Vagina (tissue), 2 donors: ENCODE data around the gene HMGCS2. TPM values are rescaled to one million over a fixed set of nuclear protein-coding genes. Genes with fewer than 3 reads are reported as not detected.
"Not testable (repeated sequence)": the region's sequence is repeated elsewhere in the genome, so short reads cannot be mapped to it uniquely, and the experiment has no call there.

Source experiments
- DNase-seq, 2 donors: peaks; one replicate each; pipeline ENCODE4 v3.0.0-alpha.2; 2017; ENCODE audit errors: extremely low spot score in 2 of 2
- H3K27ac ChIP-seq: fragments of 200-600 bp; sonication (generic); one replicate; pipeline ENCODE4 v1.5.1; 2019
- H3K27me3 ChIP-seq: fragments of 200-600 bp; sonication (generic); one replicate; pipeline ENCODE4 v1.5.1; 2019
- H3K36me3 ChIP-seq, 2 donors: fragments of 200-600 bp; sonication (generic); one replicate each; pipeline ENCODE4 v1.5.1; 2017 to 2019
- H3K4me1 ChIP-seq: fragments of 200-600 bp; sonication (generic); one replicate; pipeline ENCODE4 v1.5.1; 2019
- H3K4me3 ChIP-seq, 2 donors: fragments of 200-600 bp; sonication (generic); 1 replicate in 1 of 2; 2 replicates in 1 of 2; pipeline ENCODE4 v1.5.1; 2016 to 2019
- H3K9me3 ChIP-seq: fragments of 200-600 bp; sonication (generic); one replicate; pipeline ENCODE4 v1.5.1; 2019
- POLR2A ChIP-seq, 2 donors: fragments of 450-650 bp; IDR thresholded peaks; one replicate each; pipeline ENCODE4 v1.6.1; 2017; ENCODE audit warnings: antibody characterized with exemption in 2 of 2, mild to moderate bottlenecking in 2 of 2, moderate library complexity in 2 of 2
- POLR2AphosphoS5 ChIP-seq, 2 donors: sonication (generic); formaldehyde crosslinking; IDR thresholded peaks; one replicate each; pipeline ENCODE4 v1.9.0; 2017; ENCODE audit warnings: antibody characterized with exemption in 2 of 2, mild to moderate bottlenecking in 2 of 2, low read depth in 1 of 2; ENCODE audit not compliant: insufficient read depth in 1 of 2
- intact Hi-C: fragments of 100-400 bp; cut with DNase I; formaldehyde crosslinking; loops from one replicate; pipeline ENCODE4 v1.15.1; 2023
- total RNA-seq: library from RNA; depleted of rRNA; stranded (reverse); fragments of >200 nt; gene quantifications from one replicate; pipeline ENCODE4 v1.2.3, GENCODE V29; 2016
- TF ChIP-seq, protein P1 (sequence below), 3 experiments: fragments of 450-650 bp in 2 of 3; fragments of 200-600 bp in 1 of 3; sonication (generic) in 1 of 3; IDR thresholded peaks; one replicate each; pipeline ENCODE4 v1.5.1; 2017 to 2019; ENCODE audit warnings: antibody characterized with exemption in 3 of 3, mild to moderate bottlenecking in 2 of 3, moderate library complexity in 2 of 3

The HMGCS2 gene
- total RNA-seq, 1 donor from 2014 or later, result 22.8 TPM

DNA sequence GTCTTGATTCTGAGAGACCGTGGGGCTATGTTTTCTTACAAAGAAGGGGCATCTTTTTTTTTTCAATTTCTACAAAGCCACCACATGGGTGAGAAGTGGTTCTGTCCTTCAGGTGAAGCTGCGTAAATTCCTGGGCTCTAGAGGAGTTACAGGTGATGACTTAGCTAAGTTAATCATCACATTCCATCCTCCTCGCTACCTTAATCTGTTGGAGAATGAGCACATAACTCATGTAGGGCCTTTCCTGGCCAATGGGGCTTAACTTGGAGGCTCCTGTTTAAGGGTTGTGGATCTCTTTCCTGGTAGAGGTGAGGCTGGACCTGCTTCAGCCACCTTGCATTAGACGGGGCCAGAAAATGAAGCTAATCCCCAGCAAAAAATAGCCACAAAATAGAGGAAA is 22.7 kb upstream of the HMGCS2 start:
- peak; percentile 25 to 52 for DNase-seq
- no peaks in the 10 kb centered on the region for H3K27me3 ChIP-seq
- no peaks in the 10 kb centered on the region for H3K9me3 ChIP-seq
- no peaks in the 10 kb centered on the region for H3K36me3 ChIP-seq
- no peak overlapping the region for H3K27ac ChIP-seq
- intact Hi-C loops, result no loop called here
- TF ChIP-seq, protein P1, sequence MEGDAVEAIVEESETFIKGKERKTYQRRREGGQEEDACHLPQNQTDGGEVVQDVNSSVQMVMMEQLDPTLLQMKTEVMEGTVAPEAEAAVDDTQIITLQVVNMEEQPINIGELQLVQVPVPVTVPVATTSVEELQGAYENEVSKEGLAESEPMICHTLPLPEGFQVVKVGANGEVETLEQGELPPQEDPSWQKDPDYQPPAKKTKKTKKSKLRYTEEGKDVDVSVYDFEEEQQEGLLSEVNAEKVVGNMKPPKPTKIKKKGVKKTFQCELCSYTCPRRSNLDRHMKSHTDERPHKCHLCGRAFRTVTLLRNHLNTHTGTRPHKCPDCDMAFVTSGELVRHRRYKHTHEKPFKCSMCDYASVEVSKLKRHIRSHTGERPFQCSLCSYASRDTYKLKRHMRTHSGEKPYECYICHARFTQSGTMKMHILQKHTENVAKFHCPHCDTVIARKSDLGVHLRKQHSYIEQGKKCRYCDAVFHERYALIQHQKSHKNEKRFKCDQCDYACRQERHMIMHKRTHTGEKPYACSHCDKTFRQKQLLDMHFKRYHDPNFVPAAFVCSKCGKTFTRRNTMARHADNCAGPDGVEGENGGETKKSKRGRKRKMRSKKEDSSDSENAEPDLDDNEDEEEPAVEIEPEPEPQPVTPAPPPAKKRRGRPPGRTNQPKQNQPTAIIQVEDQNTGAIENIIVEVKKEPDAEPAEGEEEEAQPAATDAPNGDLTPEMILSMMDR (IDR thresholded peaks at IDR 0.05), result no peak
- TF ChIP-seq POLR2A (IDR thresholded peaks at IDR 0.05) (no peak), POLR2AphosphoS5 (IDR thresholded peaks at IDR 0.05; ENCODE audit: insufficient read depth in 1 of 2, low read depth in 1 of 2) (no peak)
- no peak overlapping the region for H3K4me3 ChIP-seq
- H3K4me1 ChIP-seq, result peaks cover 3% of the 10 kb centered on the region

DNA sequence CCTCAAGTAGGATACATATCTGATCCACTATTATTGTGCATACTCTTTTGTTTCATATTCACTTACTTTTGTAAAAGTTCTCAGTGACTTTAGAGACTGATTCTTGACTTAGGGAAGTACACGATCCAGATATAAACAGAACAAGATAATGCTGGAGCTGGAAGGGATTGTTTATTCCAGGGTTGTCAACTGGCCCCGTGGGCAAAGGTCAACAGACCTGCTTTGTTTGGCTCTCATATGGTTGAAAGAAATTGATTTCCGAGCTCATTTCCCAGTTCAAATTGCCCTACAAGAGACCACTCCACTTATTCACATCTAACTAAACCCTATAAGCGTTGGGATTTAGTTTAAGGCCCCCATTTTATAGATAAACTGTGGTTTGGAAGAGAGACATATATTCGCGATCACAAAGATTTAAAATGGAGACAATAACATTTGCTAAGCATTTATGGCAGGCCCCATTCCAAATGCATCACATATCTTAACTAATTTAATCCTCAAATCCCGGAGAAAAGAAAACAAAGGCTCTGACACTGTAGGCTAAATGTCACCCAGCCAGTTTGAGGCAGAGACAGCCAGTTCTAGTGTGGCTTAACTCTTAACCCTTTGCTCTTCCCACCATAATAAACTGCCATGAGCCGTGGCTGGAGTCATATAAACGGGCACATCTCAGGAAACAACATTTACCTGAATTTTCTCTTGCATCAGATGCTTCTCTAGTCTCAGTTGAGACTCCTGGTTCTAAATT is 21.9 kb upstream of the HMGCS2 start:
- no peaks in the 10 kb centered on the region for H3K9me3 ChIP-seq
- H3K36me3 ChIP-seq, result no peaks in the 10 kb centered on the region
- intact Hi-C loops, result no loop called here
- TF ChIP-seq POLR2A (IDR thresholded peaks at IDR 0.05) (no peak), POLR2AphosphoS5 (IDR thresholded peaks at IDR 0.05; ENCODE audit: insufficient read depth in 1 of 2, low read depth in 1 of 2) (no peak)
- TF ChIP-seq, protein P1 (IDR thresholded peaks at IDR 0.05), result no peak
- H3K4me1 ChIP-seq, result peaks cover 3% of the 10 kb centered on the region
- no peak overlapping the region for H3K27ac ChIP-seq
- no peak overlapping the region for H3K4me3 ChIP-seq
- no peaks in the 10 kb centered on the region for H3K27me3 ChIP-seq
- peak; percentile 4 to 32 for DNase-seq

DNA sequence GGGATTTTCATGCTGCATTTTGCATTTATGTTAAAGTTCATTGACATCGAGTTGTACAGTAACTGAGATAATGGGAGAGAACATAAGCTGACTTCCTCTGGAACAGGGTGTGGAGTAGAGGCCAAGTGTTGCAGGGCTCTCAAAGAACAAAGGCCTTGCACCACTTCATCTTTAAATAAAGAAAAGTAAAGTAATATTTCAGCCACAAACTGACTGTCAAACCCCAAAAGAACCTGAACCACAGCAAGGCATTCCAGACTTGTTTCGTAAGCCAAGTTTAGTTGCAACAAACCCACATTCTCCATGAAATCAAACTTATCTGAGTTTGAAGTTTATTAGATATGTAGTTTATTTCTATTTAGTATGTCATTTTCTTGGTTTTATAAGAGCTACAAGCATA is 19.1 kb upstream of the HMGCS2 start:
- Histone ChIP-seq H3K27ac (no peak overlapping the region), H3K4me3 (no peak overlapping the region), H3K9me3 (no peaks in the 10 kb centered on the region), H3K36me3 (no peaks in the 10 kb centered on the region), H3K4me1 (peaks cover 22% of the 10 kb centered on the region), H3K27me3 (no peaks in the 10 kb centered on the region)
- no peak for DNase-seq
- TF ChIP-seq, protein P1 (IDR thresholded peaks at IDR 0.05), result no peak
- TF ChIP-seq POLR2A (IDR thresholded peaks at IDR 0.05), result no peak
- no peak for TF ChIP-seq POLR2AphosphoS5 (IDR thresholded peaks at IDR 0.05; ENCODE audit: insufficient read depth in 1 of 2, low read depth in 1 of 2)
- intact Hi-C loops, result no loop called here

DNA sequence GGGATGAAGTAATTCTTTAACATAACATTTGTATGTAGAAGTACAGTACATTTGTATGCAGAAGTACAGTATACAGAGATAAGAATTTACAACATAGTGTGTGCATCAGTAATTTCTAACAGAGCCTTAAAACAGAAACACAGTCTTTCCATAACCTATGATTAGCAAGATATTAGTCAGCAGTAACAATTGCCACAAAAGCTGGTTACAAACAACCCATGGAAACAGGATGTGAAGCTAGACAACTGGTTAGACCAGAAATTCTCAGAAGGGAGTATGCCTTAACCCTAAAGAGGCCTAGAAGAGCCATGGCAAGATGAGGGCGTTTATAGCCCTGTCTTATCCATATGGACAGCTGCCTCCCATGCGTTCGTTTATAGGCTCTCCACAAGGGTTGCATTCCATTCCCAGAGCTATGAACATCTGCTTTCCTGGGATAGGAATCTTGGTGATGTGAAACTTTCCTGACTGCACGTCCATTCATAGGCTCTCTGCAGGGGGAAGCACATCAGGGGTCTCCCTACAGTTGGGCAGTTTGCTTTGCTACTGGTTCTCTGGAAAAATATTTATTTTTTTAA is 17.9 kb upstream of the HMGCS2 start:
- H3K9me3 ChIP-seq, H3K27ac ChIP-seq, DNase-seq, H3K36me3 ChIP-seq, H3K27me3 ChIP-seq, intact Hi-C loops, H3K4me3 ChIP-seq: not testable (repeated sequence)
- TF ChIP-seq POLR2AphosphoS5 (IDR thresholded peaks at IDR 0.05; ENCODE audit: insufficient read depth in 1 of 2, low read depth in 1 of 2), result peak in 1 of 2 donors; percentile 30
- H3K4me1 ChIP-seq, result peaks cover 22% of the 10 kb centered on the region

DNA sequence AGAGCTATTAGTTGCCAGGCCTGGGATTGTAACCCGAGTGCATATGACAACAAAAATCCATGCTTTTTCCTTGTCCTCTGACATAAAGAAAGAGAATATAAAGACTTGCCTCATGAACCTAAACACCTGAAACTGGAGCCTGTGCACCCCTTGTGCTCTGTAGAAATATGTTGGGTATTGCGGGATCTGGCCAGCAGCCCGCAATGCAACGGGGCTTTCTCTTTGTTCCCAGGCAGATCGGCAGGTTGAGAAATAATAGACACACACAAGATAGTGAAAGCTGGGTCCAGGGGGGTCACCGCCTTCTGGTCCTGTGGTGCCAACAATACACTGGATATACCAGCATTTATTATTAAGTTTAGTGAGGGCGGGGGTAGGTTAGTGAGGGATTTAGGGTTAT is 17.3 kb upstream of the HMGCS2 start:
- intact Hi-C loops, DNase-seq, H3K4me3 ChIP-seq, H3K9me3 ChIP-seq, H3K27ac ChIP-seq, H3K27me3 ChIP-seq, H3K36me3 ChIP-seq: not testable (repeated sequence)
- H3K4me1 ChIP-seq, result peaks cover 22% of the 10 kb centered on the region

DNA sequence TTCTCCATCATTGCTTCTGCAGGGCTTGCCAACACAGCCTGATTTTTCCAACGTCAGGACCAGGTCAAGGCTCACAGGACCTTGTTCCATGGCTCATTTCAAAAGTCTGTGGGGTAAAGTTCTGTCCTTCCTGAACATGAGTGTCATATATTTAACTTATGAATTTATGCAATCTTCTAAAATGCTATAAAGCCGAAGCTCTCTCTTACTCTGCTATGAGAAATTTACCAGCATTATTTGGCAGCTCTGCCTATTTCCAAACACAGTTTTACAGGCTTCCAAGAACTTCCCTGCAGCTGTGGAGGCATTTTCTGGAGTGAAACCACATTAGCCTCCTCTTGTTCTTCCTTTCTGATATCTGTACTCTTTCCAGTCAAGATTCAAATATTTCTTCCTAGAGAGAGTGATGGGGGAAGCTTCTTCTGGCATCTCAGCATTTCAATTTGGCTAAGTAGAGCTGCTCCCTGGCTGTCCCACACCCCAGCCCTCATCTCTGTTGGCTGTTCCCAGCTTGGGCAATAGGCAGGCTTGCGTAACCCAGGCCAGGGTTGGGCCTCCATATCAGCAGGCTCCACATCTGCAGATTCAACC is 15.6 kb upstream of the HMGCS2 start:
- no peaks in the 10 kb centered on the region for H3K36me3 ChIP-seq
- no peak overlapping the region for H3K4me3 ChIP-seq
- no peak overlapping the region for H3K27ac ChIP-seq
- peaks cover 29% of the 10 kb centered on the region for H3K4me1 ChIP-seq
- TF ChIP-seq POLR2A (IDR thresholded peaks at IDR 0.05) (no peak), POLR2AphosphoS5 (IDR thresholded peaks at IDR 0.05; ENCODE audit: insufficient read depth in 1 of 2, low read depth in 1 of 2) (peak; percentile 34 to 42)
- no peak for DNase-seq
- no peaks in the 10 kb centered on the region for H3K9me3 ChIP-seq
- intact Hi-C loops, result no loop called here
- no peaks in the 10 kb centered on the region for H3K27me3 ChIP-seq
